Activated CD4-positive, alpha-beta T cell treated with anti-CD3 and anti-CD28 coated beads, Interleukin-2, amount 10 ng/mL, durations not matched to agents 24 days and 14 days (primary cell): ENCODE data around the gene PTPRF. TPM values are rescaled to one million over a fixed set of nuclear protein-coding genes. Genes with fewer than 3 reads are reported as not detected.

ENCODE experiments used
- DNase-seq: peaks from one replicate; pipeline ENCODE4 v3.0.0; 2022
- H3K27ac Mint-ChIP-seq: one replicate; pipeline ENCODE4 v1.8.0; 2022; ENCODE audit warnings: mild to moderate bottlenecking, mixed read lengths
- H3K27me3 Mint-ChIP-seq: one replicate; pipeline ENCODE4 v1.8.0; 2022; ENCODE audit warnings: mixed read lengths
- H3K36me3 Mint-ChIP-seq: one replicate; pipeline ENCODE4 v1.8.0; 2022; ENCODE audit warnings: low read depth, mild to moderate bottlenecking, mixed read lengths
- H3K4me1 Mint-ChIP-seq: one replicate; pipeline ENCODE4 v1.8.0; 2021; ENCODE audit warnings: mixed read lengths
- H3K4me3 Mint-ChIP-seq: one replicate; pipeline ENCODE4 v1.8.0; 2022; ENCODE audit warnings: mild to moderate bottlenecking, moderate library complexity, mixed read lengths
- H3K9me3 Mint-ChIP-seq: one replicate; pipeline ENCODE4 v1.8.0; 2021; ENCODE audit warnings: mixed read lengths
- intact Hi-C: fragments of 100-400 bp; cut with micrococcal nuclease; formaldehyde crosslinking; loops from one replicate; pipeline ENCODE4 v1.15.1; 2023
- total RNA-seq: library from RNA; stranded (reverse); gene quantifications from 2 replicates; pipeline ENCODE4 v1.2.3, GENCODE V29; 2022

PTPRF gene
- total RNA-seq, 1 donor from 2014 or later = 2.1 TPM

DNA sequence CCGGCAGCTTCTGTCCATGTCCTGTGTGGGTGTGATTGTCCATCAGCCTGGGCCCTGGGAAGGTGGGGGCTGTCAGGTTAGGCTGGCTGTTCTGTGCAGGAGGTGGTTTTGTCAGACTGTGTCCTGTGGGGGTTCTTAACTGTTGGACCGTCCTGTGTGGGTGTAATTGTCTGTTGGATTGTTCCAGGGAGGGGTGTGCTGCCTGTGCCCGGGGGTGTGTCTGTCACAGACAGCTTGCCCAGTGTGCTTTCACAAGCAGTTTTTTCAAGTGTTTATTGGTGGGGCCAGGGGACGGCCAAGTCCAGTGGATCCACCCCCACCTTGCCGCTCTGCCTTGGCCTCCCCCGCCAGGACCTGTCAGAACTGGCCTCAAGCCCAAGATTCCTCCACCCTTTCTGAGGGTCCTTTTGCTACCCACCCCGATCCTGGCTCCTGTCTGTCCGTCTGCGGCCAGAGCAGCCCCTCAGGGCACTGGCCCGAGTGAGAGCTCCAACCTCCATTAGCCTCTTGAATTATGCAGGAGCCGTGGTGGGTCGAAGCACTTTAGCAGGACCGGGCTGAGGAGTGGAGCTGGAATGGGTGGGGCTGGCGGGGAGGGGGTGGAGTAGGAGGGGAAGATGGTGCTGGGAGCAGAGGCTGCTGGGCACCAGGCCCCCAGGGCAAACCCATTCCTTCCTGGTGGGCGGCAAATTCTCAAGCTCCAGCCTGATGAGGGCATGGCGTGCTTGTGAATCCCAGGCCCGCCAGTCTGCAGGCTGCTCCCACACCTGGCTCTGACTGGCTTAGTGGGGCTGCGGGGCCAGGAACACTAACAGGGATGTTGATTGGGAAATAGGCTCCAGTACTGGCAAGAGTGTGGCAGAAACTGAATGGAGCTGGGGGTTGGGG lies 47.2 kb downstream of the PTPRF start:
- Mint-ChIP-seq H3K4me3 (no peak overlapping the region), H3K27ac (no peak overlapping the region), H3K4me1 (peaks cover 3% of the 10 kb centered on the region), H3K9me3 (no peaks in the 10 kb centered on the region), H3K36me3 (no peaks in the 10 kb centered on the region), H3K27me3 (no peaks in the 10 kb centered on the region)
- DNase-seq = no peak
- intact Hi-C loops = no loop called here

DNA sequence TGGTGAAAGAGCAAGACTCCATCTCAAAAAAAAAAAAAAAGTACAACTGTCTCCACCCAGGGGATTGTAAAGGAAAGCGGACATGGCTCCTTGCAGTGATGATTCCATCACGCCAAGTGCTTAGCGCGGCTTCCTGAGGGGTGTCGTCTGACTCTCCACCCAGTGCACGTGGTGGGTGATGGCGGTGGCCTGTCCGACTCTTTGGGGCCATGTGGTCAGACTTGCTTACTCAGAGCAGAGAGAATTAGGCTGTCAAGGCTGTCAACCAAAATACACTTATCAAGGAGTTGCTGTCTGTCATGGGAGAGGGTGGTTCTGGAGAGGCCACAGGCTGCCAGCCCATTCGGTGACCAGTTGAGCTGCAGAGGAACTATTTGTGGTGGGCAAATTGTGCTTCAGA lies 49.4 kb downstream of the PTPRF start:
- intact Hi-C loops = loop anchor here (2.0 kb wide), 1 partner anchor 67 kb away; no protein-coding TSS in a partner anchor
- no peak for DNase-seq
- H3K4me1 Mint-ChIP-seq = peaks cover 4% of the 10 kb centered on the region
- no peaks in the 10 kb centered on the region for H3K9me3 Mint-ChIP-seq
- H3K4me3 Mint-ChIP-seq = no peak overlapping the region
- no peaks in the 10 kb centered on the region for H3K27me3 Mint-ChIP-seq
- H3K36me3 Mint-ChIP-seq = no peaks in the 10 kb centered on the region
- H3K27ac Mint-ChIP-seq = no peak overlapping the region

DNA sequence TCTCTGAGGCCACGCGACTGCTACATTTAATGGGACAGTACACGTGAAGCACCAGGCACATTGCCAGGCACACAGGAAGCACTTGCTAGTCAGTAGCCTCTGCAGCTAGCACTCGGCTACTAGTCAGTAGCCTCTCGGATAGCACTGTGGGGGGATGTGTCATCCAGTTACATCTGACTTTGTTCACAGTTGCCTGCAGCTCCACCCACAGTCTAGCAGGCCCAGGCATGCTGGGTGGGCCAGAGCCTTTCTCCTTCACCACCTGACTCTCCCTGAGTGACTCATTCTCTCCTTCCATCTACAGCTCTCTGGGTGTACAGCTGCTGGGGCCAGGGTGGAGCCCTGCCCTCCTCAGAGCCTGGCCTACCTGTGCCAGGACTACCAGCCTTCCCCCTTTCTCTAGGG lies 51.5 kb downstream of the PTPRF start:
- Mint-ChIP-seq H3K27me3 (no peaks in the 10 kb centered on the region), H3K9me3 (no peaks in the 10 kb centered on the region), H3K4me3 (no peak overlapping the region), H3K36me3 (no peaks in the 10 kb centered on the region), H3K27ac (no peak overlapping the region), H3K4me1 (peaks cover 4% of the 10 kb centered on the region)
- intact Hi-C loops = no loop called here
- DNase-seq = peak; percentile 60

DNA sequence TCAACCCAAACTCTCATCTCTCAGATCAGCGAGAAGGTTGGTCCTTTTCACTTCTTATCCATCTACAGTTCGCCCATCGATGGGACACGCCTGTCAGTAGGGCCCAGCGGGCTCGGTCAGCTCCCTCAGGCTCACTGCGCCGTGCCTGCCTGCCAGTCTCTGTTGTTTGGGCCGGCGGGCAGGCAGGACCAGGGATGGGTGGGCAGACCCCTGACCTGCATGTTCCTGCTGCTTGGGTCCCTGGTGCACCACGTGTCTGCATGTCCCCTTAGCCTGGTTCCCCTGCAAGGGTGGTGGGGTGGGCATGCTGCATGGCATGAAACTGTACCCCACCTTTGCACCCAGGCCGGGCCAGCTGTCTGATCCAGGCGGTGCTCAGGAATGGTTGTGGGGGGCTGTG lies 52.4 kb downstream of the PTPRF start:
- intact Hi-C loops = no loop called here
- H3K36me3 Mint-ChIP-seq = no peaks in the 10 kb centered on the region

DNA sequence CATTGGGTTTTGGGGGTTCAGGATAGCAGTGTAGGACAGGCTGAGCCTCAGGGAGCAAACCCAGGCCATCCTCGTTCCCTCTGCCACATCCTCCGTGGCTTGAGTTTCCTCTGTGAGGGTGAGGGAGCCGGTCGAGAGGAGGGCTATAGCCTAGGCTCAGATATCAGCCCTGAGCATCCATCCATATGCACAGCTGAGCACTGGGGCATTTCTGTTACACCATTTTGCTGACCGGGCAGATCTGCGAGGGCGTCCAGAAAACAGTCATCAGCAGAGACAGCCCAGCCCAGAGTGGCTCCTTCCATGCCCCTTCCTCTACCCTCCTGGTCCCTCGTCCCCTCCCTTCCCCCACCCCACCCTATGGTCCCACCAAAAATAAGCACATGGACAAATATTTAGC lies 53.5 kb downstream of the PTPRF start:
- no peak overlapping the region for H3K27ac Mint-ChIP-seq
- intact Hi-C loops = no loop called here
- no peaks in the 10 kb centered on the region for H3K27me3 Mint-ChIP-seq
- no peaks in the 10 kb centered on the region for H3K36me3 Mint-ChIP-seq
- H3K9me3 Mint-ChIP-seq = no peaks in the 10 kb centered on the region
- H3K4me3 Mint-ChIP-seq = no peak overlapping the region
- H3K4me1 Mint-ChIP-seq = peaks cover 4% of the 10 kb centered on the region
- no peak for DNase-seq

More for the DNA sequence above, 52.4 kb downstream of the PTPRF start:
- no peak overlapping the region for H3K4me3 Mint-ChIP-seq
- H3K9me3 Mint-ChIP-seq = no peaks in the 10 kb centered on the region
- no peak for DNase-seq
- no peaks in the 10 kb centered on the region for H3K27me3 Mint-ChIP-seq
- peaks cover 4% of the 10 kb centered on the region for H3K4me1 Mint-ChIP-seq
- peak overlapping the region; percentile 34 for H3K27ac Mint-ChIP-seq

DNA sequence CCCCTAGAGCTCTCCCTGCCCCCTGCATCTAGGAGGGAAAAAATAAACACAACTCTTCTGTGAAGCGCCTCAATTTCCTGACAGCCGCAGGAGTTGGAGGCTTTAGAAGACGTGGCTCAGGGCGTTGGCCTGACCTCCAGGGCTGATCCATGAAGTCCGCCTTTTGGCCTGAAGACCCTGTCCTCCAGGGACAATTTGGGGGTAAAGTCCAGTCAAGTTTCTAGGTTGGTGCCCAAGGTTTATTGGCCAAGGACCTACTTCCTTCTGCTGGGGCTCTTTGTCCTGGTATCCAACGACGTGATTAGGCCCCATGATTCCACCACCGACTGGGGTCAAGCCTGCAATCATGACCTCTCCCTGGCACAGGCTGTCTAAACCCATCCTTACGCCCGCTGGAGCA lies 54.9 kb downstream of the PTPRF start:
- intact Hi-C loops = no loop called here
- no peaks in the 10 kb centered on the region for H3K9me3 Mint-ChIP-seq
- no peak overlapping the region for H3K4me3 Mint-ChIP-seq
- no peak overlapping the region for H3K27ac Mint-ChIP-seq
- H3K4me1 Mint-ChIP-seq = peaks cover 4% of the 10 kb centered on the region
- H3K27me3 Mint-ChIP-seq = no peaks in the 10 kb centered on the region
- no peaks in the 10 kb centered on the region for H3K36me3 Mint-ChIP-seq
- no peak for DNase-seq

DNA sequence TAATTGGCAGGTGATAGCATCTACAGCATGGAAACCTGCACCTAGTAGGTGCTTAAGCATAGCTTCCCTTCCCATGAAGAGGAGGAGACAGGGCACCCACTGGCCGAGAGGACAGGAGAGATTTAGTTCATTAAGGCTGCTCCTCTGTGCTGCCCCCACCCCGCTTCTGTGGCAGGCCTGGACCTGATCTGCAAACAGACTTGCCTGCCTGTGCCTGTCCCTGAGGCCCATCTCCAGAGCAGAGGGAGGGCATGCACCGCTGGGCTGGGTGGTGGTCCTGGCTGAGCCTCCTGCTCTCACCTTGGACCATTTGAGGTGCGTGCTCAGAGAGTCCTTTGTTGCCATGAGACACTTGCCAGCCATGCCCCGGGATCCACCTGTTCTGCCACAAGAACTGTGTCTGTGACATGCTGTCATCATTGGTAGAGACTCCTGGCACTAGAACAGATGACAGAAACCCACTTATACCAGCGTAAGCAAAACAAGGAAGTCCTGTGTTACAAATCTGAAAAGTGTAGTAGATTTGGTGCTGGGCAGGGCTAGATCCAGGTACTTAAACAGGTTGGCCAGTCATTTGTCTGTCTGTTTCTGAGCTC lies 55.6 kb downstream of the PTPRF start:
- peaks cover 4% of the 10 kb centered on the region for H3K4me1 Mint-ChIP-seq
- no peak overlapping the region for H3K27ac Mint-ChIP-seq
- no peak for DNase-seq
- H3K4me3 Mint-ChIP-seq = no peak overlapping the region
- intact Hi-C loops = no loop called here
- H3K9me3 Mint-ChIP-seq = no peaks in the 10 kb centered on the region
- no peaks in the 10 kb centered on the region for H3K36me3 Mint-ChIP-seq
- no peaks in the 10 kb centered on the region for H3K27me3 Mint-ChIP-seq

DNA sequence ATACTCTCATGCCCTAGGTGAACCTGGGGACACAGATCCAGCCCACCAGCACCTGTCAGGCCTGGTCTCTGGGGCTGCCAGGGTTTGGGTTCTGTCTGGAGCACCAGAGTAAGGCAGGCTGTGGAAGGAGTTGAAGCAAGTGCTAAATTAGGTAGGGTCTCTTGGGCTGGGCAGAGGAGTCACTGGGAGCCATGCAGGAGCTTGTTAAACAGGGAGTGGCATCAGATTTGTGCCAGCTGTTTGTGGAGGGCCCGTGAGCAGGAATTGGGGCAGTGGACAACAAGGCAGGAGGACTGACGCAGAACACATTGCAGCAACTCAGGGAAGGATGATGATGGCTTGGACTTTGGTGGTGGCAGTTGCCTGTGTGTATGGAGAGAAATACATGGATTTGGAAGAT lies 56.3 kb downstream of the PTPRF start:
- Mint-ChIP-seq H3K27ac (no peak overlapping the region), H3K9me3 (no peaks in the 10 kb centered on the region), H3K4me3 (no peak overlapping the region), H3K4me1 (peaks cover 3% of the 10 kb centered on the region), H3K27me3 (no peaks in the 10 kb centered on the region), H3K36me3 (no peaks in the 10 kb centered on the region)
- DNase-seq = no peak
- intact Hi-C loops = no loop called here

DNA sequence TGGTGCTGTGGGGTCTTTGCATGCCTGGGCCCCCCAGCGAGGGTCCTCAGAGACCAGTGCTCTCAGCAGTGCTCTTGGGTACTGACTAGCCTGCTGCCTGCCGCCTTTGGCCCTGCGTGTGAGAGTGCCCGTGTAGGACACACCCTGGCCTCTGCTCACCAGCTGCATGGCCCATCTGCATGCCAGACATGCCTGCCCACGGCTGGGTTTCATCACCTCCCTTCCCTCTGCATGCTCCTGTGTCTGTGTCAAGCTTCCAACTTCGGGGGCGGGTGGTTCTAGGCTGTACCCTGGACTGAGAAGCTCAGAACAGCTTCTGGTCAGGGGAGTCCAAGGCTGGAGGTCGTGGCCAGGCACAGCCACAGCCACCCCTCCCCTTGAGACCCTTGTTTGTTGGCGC lies 56.9 kb downstream of the PTPRF start:
- no peaks in the 10 kb centered on the region for H3K36me3 Mint-ChIP-seq
- H3K4me3 Mint-ChIP-seq = no peak overlapping the region
- H3K4me1 Mint-ChIP-seq = peaks cover 2% of the 10 kb centered on the region
- intact Hi-C loops = no loop called here
- H3K27ac Mint-ChIP-seq = no peak overlapping the region
- no peaks in the 10 kb centered on the region for H3K9me3 Mint-ChIP-seq
- DNase-seq = no peak
- no peaks in the 10 kb centered on the region for H3K27me3 Mint-ChIP-seq

DNA sequence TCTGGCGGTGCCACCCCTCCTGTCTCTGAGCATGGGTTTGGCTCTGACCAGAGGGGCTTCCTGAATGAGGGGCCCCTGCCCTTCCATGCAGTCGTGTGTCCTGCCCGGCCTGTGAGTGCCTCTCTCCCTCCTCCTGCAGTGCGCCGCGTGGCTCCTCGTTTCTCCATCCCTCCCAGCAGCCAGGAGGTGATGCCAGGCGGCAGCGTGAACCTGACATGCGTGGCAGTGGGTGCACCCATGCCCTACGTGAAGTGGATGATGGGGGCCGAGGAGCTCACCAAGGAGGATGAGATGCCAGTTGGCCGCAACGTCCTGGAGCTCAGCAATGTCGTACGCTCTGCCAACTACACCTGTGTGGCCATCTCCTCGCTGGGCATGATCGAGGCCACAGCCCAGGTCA lies 57.9 kb downstream of the PTPRF start:
- no peaks in the 10 kb centered on the region for H3K4me1 Mint-ChIP-seq
- no peaks in the 10 kb centered on the region for H3K9me3 Mint-ChIP-seq
- intact Hi-C loops = no loop called here
- H3K27me3 Mint-ChIP-seq = no peaks in the 10 kb centered on the region
- no peak overlapping the region for H3K4me3 Mint-ChIP-seq
- no peak overlapping the region for H3K27ac Mint-ChIP-seq
- DNase-seq = no peak
- no peaks in the 10 kb centered on the region for H3K36me3 Mint-ChIP-seq

DNA sequence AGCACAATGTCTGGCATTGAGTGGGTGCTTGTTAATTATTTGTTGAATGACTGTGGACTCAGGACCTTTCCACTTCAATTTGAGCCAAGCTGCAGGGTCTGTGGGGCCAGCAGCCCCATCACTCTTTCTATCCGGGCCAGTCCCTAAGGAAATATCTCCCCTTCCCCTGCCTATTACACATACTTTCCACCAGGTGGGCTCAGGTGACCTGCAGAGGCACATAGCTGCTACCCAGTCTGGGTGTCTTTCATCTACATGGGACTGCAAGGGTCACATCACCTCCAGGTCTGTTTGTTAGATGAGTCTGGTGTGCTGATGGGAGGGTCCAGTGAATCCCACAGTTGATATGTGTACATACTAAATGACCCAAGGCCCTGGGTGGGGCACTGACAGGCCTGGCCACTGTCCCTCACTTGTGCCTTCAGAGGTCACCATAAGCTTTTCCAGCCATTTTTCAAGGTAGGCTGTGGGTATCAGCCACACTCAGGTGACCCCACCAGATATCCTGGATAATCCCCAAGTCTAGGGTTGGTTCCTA lies 59.8 kb downstream of the PTPRF start:
- Mint-ChIP-seq H3K4me3 (no peak overlapping the region), H3K27me3 (no peaks in the 10 kb centered on the region), H3K36me3 (no peaks in the 10 kb centered on the region)

DNA sequence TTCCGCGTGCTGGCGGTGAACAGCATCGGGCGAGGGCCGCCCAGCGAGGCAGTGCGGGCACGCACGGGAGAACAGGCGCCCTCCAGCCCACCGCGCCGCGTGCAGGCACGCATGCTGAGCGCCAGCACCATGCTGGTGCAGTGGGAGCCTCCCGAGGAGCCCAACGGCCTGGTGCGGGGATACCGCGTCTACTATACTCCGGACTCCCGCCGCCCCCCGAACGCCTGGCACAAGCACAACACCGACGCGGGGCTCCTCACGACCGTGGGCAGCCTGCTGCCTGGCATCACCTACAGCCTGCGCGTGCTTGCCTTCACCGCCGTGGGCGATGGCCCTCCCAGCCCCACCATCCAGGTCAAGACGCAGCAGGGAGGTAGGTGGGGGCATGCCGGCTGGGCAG lies 60.5 kb downstream of the PTPRF start:
- no peaks in the 10 kb centered on the region for H3K36me3 Mint-ChIP-seq
- no peak overlapping the region for H3K4me3 Mint-ChIP-seq
- H3K4me1 Mint-ChIP-seq = no peaks in the 10 kb centered on the region
- no peaks in the 10 kb centered on the region for H3K9me3 Mint-ChIP-seq
- DNase-seq = no peak
- no peaks in the 10 kb centered on the region for H3K27me3 Mint-ChIP-seq
- intact Hi-C loops = no loop called here
- no peak overlapping the region for H3K27ac Mint-ChIP-seq

More for the DNA sequence above, 59.8 kb downstream of the PTPRF start:
- intact Hi-C loops = no loop called here
- Mint-ChIP-seq H3K4me1 (no peaks in the 10 kb centered on the region), H3K9me3 (no peaks in the 10 kb centered on the region), H3K27ac (no peak overlapping the region)
- no peak for DNase-seq

DNA sequence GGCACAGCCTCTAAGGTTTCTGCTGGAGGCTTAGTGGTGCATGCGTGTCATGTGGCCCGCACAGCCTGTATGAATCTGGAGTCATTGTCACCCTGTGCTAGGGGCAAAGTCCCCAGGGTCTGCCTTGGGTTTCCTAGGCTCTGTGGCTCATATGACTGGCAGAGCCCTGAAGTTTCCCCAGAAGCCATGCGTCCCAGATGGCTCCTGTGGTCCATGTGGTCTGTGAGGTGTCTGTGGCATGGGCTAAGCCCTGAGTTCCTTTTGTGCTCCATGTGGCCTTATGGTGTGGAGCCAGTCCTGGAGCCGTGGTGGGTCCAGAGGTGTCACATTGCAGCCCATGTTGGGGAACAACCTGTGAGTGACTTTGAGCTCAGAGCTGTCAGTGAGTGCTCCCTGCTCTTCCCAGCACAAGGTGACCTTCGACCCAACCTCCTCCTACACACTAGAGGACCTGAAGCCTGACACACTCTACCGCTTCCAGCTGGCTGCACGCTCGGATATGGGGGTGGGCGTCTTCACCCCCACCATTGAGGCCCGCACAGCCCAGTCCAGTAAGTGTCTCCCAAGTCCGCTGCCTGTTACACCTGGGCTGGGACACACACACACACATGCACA lies 61.5 kb downstream of the PTPRF start:
- H3K27me3 Mint-ChIP-seq = no peaks in the 10 kb centered on the region
- no peak overlapping the region for H3K27ac Mint-ChIP-seq
- H3K36me3 Mint-ChIP-seq = no peaks in the 10 kb centered on the region
- H3K4me3 Mint-ChIP-seq = no peak overlapping the region
- no peak for DNase-seq
- intact Hi-C loops = no loop called here
- H3K4me1 Mint-ChIP-seq = no peaks in the 10 kb centered on the region
- H3K9me3 Mint-ChIP-seq = no peaks in the 10 kb centered on the region
